Neural cell (in vitro differentiated cells): ENCODE results near the gene EXOC6B.

Source experiments
- EP300 ChIP-seq: fragments of 450-650 bp; conservative IDR thresholded peaks from 2 replicates; pipeline ENCODE4 v1.6.1; 2014; ENCODE audit warnings: antibody characterized with exemption, mild to moderate bottlenecking, moderate library complexity; ENCODE audit not compliant: poor library complexity, severe bottlenecking
- POLR2AphosphoS5 ChIP-seq: IDR thresholded peaks from 2 replicates; pipeline ENCODE4 v1.6.1; 2012
- TF ChIP-seq, protein P1 (sequence below): fragments of 450-650 bp; IDR thresholded peaks from 2 replicates; pipeline ENCODE4 v1.5.1; 2014; ENCODE audit warnings: antibody characterized with exemption, mild to moderate bottlenecking, moderate library complexity; ENCODE audit not compliant: poor library complexity, severe bottlenecking
- TF ChIP-seq, protein P2 (sequence below): IDR thresholded peaks from 2 replicates; pipeline ENCODE4 v1.6.1; 2012; ENCODE audit warnings: borderline replicate concordance

DNA sequence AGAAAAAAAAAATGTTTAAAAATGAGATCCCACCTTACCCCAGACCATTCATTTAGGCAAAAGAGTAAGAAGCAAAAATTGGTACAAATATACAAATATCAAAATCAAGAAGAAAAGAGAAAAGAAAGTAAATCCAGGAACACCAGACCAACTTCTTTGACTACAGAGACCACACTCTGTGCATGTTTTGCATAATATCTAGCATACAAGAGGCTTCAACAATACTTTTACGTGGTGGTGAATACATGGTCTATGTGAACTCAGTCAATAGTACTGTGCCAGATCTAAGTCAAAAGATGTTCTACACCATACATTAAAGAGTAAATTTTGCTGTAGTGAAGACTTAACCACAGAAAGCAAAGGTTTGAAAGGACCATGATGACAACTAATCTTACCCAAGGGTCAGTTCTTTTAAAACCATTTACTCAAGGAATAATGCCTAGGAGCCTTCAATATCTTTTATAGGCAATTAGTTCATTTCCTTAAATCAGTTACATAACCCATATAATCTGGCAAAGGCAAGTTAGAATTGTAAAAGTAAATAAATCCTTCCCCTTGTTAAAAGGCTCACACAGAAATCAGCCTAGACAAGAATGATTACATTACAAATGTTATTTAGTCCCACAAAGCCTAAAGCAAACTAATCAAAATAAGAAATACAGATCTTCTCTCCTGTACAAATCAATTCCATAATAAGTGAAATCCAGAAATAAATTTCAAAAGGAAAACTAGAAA, 115.2 kb downstream of the EXOC6B start:
- TF ChIP-seq, protein P1, sequence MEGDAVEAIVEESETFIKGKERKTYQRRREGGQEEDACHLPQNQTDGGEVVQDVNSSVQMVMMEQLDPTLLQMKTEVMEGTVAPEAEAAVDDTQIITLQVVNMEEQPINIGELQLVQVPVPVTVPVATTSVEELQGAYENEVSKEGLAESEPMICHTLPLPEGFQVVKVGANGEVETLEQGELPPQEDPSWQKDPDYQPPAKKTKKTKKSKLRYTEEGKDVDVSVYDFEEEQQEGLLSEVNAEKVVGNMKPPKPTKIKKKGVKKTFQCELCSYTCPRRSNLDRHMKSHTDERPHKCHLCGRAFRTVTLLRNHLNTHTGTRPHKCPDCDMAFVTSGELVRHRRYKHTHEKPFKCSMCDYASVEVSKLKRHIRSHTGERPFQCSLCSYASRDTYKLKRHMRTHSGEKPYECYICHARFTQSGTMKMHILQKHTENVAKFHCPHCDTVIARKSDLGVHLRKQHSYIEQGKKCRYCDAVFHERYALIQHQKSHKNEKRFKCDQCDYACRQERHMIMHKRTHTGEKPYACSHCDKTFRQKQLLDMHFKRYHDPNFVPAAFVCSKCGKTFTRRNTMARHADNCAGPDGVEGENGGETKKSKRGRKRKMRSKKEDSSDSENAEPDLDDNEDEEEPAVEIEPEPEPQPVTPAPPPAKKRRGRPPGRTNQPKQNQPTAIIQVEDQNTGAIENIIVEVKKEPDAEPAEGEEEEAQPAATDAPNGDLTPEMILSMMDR = no peak
- TF ChIP-seq POLR2AphosphoS5 (no peak), EP300 (no peak)
- TF ChIP-seq, protein P2, sequence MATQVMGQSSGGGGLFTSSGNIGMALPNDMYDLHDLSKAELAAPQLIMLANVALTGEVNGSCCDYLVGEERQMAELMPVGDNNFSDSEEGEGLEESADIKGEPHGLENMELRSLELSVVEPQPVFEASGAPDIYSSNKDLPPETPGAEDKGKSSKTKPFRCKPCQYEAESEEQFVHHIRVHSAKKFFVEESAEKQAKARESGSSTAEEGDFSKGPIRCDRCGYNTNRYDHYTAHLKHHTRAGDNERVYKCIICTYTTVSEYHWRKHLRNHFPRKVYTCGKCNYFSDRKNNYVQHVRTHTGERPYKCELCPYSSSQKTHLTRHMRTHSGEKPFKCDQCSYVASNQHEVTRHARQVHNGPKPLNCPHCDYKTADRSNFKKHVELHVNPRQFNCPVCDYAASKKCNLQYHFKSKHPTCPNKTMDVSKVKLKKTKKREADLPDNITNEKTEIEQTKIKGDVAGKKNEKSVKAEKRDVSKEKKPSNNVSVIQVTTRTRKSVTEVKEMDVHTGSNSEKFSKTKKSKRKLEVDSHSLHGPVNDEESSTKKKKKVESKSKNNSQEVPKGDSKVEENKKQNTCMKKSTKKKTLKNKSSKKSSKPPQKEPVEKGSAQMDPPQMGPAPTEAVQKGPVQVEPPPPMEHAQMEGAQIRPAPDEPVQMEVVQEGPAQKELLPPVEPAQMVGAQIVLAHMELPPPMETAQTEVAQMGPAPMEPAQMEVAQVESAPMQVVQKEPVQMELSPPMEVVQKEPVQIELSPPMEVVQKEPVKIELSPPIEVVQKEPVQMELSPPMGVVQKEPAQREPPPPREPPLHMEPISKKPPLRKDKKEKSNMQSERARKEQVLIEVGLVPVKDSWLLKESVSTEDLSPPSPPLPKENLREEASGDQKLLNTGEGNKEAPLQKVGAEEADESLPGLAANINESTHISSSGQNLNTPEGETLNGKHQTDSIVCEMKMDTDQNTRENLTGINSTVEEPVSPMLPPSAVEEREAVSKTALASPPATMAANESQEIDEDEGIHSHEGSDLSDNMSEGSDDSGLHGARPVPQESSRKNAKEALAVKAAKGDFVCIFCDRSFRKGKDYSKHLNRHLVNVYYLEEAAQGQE = no peak
